Fibroblast of skin of left quadriceps (primary cell): Measurements from ENCODE around the gene SLC2A8.

Source experiments
- DNase-seq, 2 experiments: peaks; one replicate each; pipeline ENCODE4 v3.0.0-alpha.2; 2013; ENCODE audit warnings: low read depth in 2 of 2

SLC2A8 gene

GRCh38 chr9:127437497-127438264 is 40.7 kb downstream of the SLC2A8 start:
- DNase-seq, result no peak

- DNase-seq, result no peak
Measured at GRCh38 chr9:127438394-127438793, 41.4 kb downstream of the SLC2A8 start.

- DNase-seq, result no peak
Measured at GRCh38 chr9:127444283-127444920, 47.4 kb downstream of the SLC2A8 start.

- no peak for DNase-seq
Measured at GRCh38 chr9:127444921-127445850, 48.2 kb downstream of the SLC2A8 start.

- no peak for DNase-seq
Measured at GRCh38 chr9:127445851-127446712, 49.1 kb downstream of the SLC2A8 start.

- no peak for DNase-seq
Measured at GRCh38 chr9:127446713-127447415, 49.9 kb downstream of the SLC2A8 start.

- no peak for DNase-seq
Measured at GRCh38 chr9:127447416-127448111, 50.6 kb downstream of the SLC2A8 start.

- no peak for DNase-seq
Measured at GRCh38 chr9:127448112-127448805, 51.3 kb downstream of the SLC2A8 start.

GRCh38 chr9:127449332-127449966 is 52.5 kb downstream of the SLC2A8 start:
- DNase-seq, result no peak

GRCh38 chr9:127450243-127450760 is 53.3 kb downstream of the SLC2A8 start:
- DNase-seq, result no peak

- peak; percentile 89 to 91 for DNase-seq
Measured at GRCh38 chr9:127450830-127451607, 54.0 kb downstream of the SLC2A8 start, which contains the start of the genes LRSAM1 and RPL12. LRSAM1 (plus strand) TSS chr9:127451510; CDS start chr9:127454528, 3,018 bp downstream. RPL12 (minus strand) TSS chr9:127451406; CDS start chr9:127451317, 89 bp downstream.

- no peak for DNase-seq
Measured at GRCh38 chr9:127451608-127451857, 54.6 kb downstream of the SLC2A8 start.

GRCh38 chr9:127451858-127452656 is 55.1 kb downstream of the SLC2A8 start:
- DNase-seq, result no peak

- no peak for DNase-seq
Measured at GRCh38 chr9:127452691-127453090, 55.7 kb downstream of the SLC2A8 start.

GRCh38 chr9:127455324-127455992 is 58.5 kb downstream of the SLC2A8 start:
- no peak for DNase-seq

GRCh38 chr9:127457191-127457878 is 60.4 kb downstream of the SLC2A8 start:
- no peak for DNase-seq
